Testis (tissue), 2 donors: Measurements from ENCODE around the gene ABITRAM.

ENCODE experiments used
- POLR2A ChIP-seq: fragments of 450-650 bp; IDR thresholded peaks from one replicate; pipeline ENCODE4 v1.6.1; 2017; ENCODE audit warnings: antibody characterized with exemption, mild to moderate bottlenecking, moderate library complexity
- TF ChIP-seq, protein P1 (sequence below), 3 experiments: fragments of 450-650 bp in 2 of 3; fragments of 200-600 bp in 1 of 3; sonication (generic) in 1 of 3; IDR thresholded peaks; one replicate each; pipeline ENCODE4 v1.5.1; 2016 to 2019; ENCODE audit warnings: antibody characterized with exemption in 3 of 3, mild to moderate bottlenecking in 2 of 3, moderate library complexity in 1 of 3

DNA sequence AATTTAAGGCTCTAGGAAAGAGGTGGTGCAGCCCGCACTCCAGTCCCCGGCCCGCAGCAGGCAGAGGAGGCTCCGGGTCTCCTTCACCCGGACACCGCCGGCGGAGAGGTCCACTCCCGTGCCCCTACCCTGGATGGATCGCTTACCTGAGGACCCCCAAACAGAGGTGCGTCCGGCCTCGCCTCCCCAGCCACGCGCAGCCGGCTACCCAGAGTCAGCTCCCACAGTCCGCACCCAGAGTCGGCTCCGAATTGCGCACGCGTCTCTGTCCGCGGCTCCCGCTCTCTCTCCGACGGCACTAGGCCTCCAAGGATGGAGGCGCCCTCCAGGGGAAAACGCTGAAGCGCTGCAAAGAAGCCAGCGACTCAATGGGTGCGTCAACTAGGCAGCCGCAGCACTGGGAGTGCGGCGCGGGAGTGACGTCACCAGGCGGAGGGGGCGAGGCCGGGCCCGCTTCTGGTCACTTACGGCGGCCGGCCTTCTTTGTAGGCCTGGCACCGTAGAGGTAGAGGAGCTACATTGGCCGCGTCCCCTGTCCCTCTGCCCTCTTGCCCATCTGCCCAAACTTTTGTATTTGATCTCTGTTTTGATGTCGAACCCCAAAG, 380 bp upstream of the ABITRAM start, which contains the start of gene ELP1:
- no peak for TF ChIP-seq POLR2A
- TF ChIP-seq, protein P1, sequence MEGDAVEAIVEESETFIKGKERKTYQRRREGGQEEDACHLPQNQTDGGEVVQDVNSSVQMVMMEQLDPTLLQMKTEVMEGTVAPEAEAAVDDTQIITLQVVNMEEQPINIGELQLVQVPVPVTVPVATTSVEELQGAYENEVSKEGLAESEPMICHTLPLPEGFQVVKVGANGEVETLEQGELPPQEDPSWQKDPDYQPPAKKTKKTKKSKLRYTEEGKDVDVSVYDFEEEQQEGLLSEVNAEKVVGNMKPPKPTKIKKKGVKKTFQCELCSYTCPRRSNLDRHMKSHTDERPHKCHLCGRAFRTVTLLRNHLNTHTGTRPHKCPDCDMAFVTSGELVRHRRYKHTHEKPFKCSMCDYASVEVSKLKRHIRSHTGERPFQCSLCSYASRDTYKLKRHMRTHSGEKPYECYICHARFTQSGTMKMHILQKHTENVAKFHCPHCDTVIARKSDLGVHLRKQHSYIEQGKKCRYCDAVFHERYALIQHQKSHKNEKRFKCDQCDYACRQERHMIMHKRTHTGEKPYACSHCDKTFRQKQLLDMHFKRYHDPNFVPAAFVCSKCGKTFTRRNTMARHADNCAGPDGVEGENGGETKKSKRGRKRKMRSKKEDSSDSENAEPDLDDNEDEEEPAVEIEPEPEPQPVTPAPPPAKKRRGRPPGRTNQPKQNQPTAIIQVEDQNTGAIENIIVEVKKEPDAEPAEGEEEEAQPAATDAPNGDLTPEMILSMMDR (IDR thresholded peaks at IDR 0.05): peak in 1 of 3 experiments; percentile 20
